Stomach (tissue), 9 donors: ENCODE results near the gene SDR42E1. TPM values are rescaled to one million over a fixed set of nuclear protein-coding genes. Genes with fewer than 3 reads are reported as not detected.

Experiments used
- DNase-seq, 2 donors: peaks; one replicate each; pipeline versions ENCODE4 v3.0.0 to v3.0.0-alpha.2; 2013 to 2019
- H3K27ac ChIP-seq, 5 donors: fragments of 200-600 bp in 4 of 5; sonication (generic) in 4 of 5; one replicate each; pipeline ENCODE4 v1.5.1; 2013 to 2019; ENCODE audit warnings: mild to moderate bottlenecking in 1 of 5, moderate library complexity in 1 of 5
- H3K27me3 ChIP-seq, 3 donors: fragments of 200-600 bp; sonication (generic); one replicate each; pipeline ENCODE4 v1.5.1; 2017 to 2019; ENCODE audit warnings: mixed run types in 1 of 3
- H3K36me3 ChIP-seq, 4 donors: fragments of 200-600 bp; sonication (generic); 1 replicate in 3 of 4; 2 replicates in 1 of 4; pipeline ENCODE4 v1.5.1; 2016 to 2019
- H3K4me1 ChIP-seq, 4 donors: fragments of 200-600 bp; sonication (generic); one replicate each; pipeline ENCODE4 v1.5.1; 2016 to 2019
- H3K4me3 ChIP-seq, 4 donors: fragments of 200-600 bp; sonication (generic) in 3 of 4; one replicate each; pipeline ENCODE4 v1.5.1; 2016 to 2019; ENCODE audit warnings: mild to moderate bottlenecking in 1 of 4
- H3K9me3 ChIP-seq, 4 donors: fragments of 200-600 bp; sonication (generic); one replicate each; pipeline ENCODE4 v1.5.1; 2016 to 2019
- CTCF ChIP-seq, 7 experiments: fragments of 450-650 bp in 4 of 7; fragments of 200-600 bp in 3 of 7; sonication (generic) in 3 of 7; IDR thresholded peaks; one replicate each; pipeline ENCODE4 v1.5.1; 2016 to 2019; ENCODE audit warnings: antibody characterized with exemption in 7 of 7, control low read depth in 2 of 7, mild to moderate bottlenecking in 1 of 7
- EP300 ChIP-seq: sonication (generic); formaldehyde crosslinking; IDR thresholded peaks from one replicate; pipeline ENCODE4 v1.6.1; 2017; ENCODE audit warnings: antibody characterized with exemption
- POLR2A ChIP-seq, 4 donors: fragments of 450-650 bp; IDR thresholded peaks; one replicate each; pipeline ENCODE4 v1.6.1; 2016; ENCODE audit warnings: antibody characterized with exemption in 4 of 4, control low read depth in 2 of 4, mild to moderate bottlenecking in 1 of 4, moderate library complexity in 1 of 4
- POLR2AphosphoS5 ChIP-seq, 3 donors: sonication (generic); formaldehyde crosslinking; IDR thresholded peaks; one replicate each; pipeline ENCODE4 v1.6.1; 2016; ENCODE audit warnings: antibody characterized with exemption in 3 of 3
- WGBS, 5 donors: extraction: QIAGEN DNeasy Blood & Tissue Kit in 3 of 5; methylation state at CpG; one replicate each; pipeline versions ENCODE4 v1.1.5 to v1.1.7; 2013 to 2018; 5-methylcytosine and 5-hydroxymethylcytosine counted together
- intact Hi-C: fragments of 100-400 bp; cut with DNase I; formaldehyde crosslinking; loops from one replicate; pipeline ENCODE4 v1.15.1; 2023; ENCODE audit warnings: low total_unique reads
- polyA plus RNA-seq, 3 donors: library from polyadenylated mRNA; stranded (reverse); fragments of 200-250 nt; gene quantifications; one replicate each; pipeline ENCODE4 v1.2.3, GENCODE V29; 2013
- total RNA-seq, 5 donors: library from RNA; depleted of rRNA; stranded (reverse); fragments of >200 nt; gene quantifications; one replicate each; pipeline versions ENCODE4 v1.1.0 to v1.2.3, GENCODE V29; 2014 to 2016
- donor health status: healthy with polysubstance abuse.
- donor health status: Bipolar disorder and iron deficiency.
- donor health status: healthy.

SDR42E1 gene
- total and polyA plus RNA-seq, 8 donors, result 0.58 to 7.9 (median 2.3) TPM; not detected in 1

- Histone ChIP-seq H3K4me3 (no peak overlapping the region), H3K9me3 (peaks cover 5 to 15% (median 12%) of the 10 kb centered on the region in 4 donors), H3K27ac (no peak overlapping the region), H3K27me3 (peaks cover 0 to 9% (median 0%) of the 10 kb centered on the region in 3 donors), H3K36me3 (peaks cover 0 to 10% (median 4%) of the 10 kb centered on the region in 4 donors), H3K4me1 (peaks cover 0 to 12% (median 2%) of the 10 kb centered on the region in 4 donors)
- intact Hi-C loops, result no loop called here
- TF ChIP-seq POLR2AphosphoS5 (IDR thresholded peaks at IDR 0.05) (no peak), EP300 (no peak), CTCF (IDR thresholded peaks at IDR 0.05) (no peak), POLR2A (IDR thresholded peaks at IDR 0.05) (no peak)
- DNase-seq, result no peak
- 90 to 98% (median 95%) methylated on average over 9 of the region's 9 CpGs for WGBS, 5 donors
These were observed 2.2 kb downstream of the SDR42E1 start for GRCh38 chr16:82008957-82009592.

DNA sequence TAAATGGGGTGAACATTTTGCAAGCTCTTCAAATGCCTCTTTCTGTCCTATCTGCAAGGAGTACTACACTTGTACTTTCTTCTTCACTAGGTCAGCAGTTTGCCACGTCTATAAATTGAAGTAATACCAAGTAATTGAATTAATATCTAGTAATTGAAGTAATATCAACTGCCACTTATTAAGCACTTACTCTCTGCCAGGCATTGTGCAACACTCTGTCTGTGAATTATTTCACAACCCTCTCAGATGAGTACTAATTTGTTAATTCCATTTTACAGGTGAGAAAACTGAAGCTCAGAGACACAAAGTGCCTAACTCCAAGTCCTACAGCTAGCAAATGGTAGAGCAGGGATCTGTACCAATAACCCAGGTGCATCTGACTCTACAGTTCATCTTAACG lies 4.1 kb downstream of the SDR42E1 start:
- Histone ChIP-seq H3K27ac (no peak overlapping the region), H3K4me3 (no peak overlapping the region), H3K27me3 (peaks cover 0 to 9% (median 0%) of the 10 kb centered on the region in 3 donors), H3K9me3 (peaks cover 5 to 15% (median 12%) of the 10 kb centered on the region in 4 donors), H3K36me3 (peaks cover 0 to 10% (median 4%) of the 10 kb centered on the region in 4 donors), H3K4me1 (peaks cover 0 to 12% (median 2%) of the 10 kb centered on the region in 4 donors)
- intact Hi-C loops, result no loop called here
- 79 to 91% (median 90%) methylated on average over 2 of the region's 2 CpGs for WGBS, 5 donors
- no peak for DNase-seq
- TF ChIP-seq EP300, result no peak
- no peak for TF ChIP-seq POLR2A (IDR thresholded peaks at IDR 0.05)
- no peak for TF ChIP-seq POLR2AphosphoS5 (IDR thresholded peaks at IDR 0.05)
- TF ChIP-seq CTCF (IDR thresholded peaks at IDR 0.05), result no peak

- Histone ChIP-seq H3K27ac (no peak overlapping the region), H3K27me3 (peaks cover 0 to 3% (median 0%) of the 10 kb centered on the region in 3 donors), H3K4me3 (no peak overlapping the region), H3K9me3 (peaks cover 5 to 15% (median 12%) of the 10 kb centered on the region in 4 donors), H3K36me3 (peaks cover 0 to 10% (median 4%) of the 10 kb centered on the region in 4 donors), H3K4me1 (peaks cover 0 to 8% (median 2%) of the 10 kb centered on the region in 4 donors)
- DNase-seq, result no peak
- 79 to 95% (median 93%) methylated on average over 5 of the region's 5 CpGs for WGBS, 5 donors
- TF ChIP-seq POLR2A (IDR thresholded peaks at IDR 0.05) (no peak), EP300 (no peak), CTCF (IDR thresholded peaks at IDR 0.05) (no peak), POLR2AphosphoS5 (IDR thresholded peaks at IDR 0.05) (no peak)
- intact Hi-C loops, result no loop called here
These were observed 5.2 kb downstream of the SDR42E1 start for GRCh38 chr16:82006036-82006435.

- Histone ChIP-seq H3K36me3 (peaks cover 2 to 16% (median 8%) of the 10 kb centered on the region in 4 donors), H3K4me3 (no peak overlapping the region), H3K27ac (no peak overlapping the region), H3K4me1 (peaks cover 0 to under 1% (median 0%) of the 10 kb centered on the region in 4 donors), H3K27me3 (no peaks in the 10 kb centered on the region), H3K9me3 (peaks cover 5 to 15% (median 12%) of the 10 kb centered on the region in 4 donors)
- DNase-seq, result no peak
- 64 to 76% (median 70%) methylated on average over 6 of the region's 6 CpGs for WGBS, 5 donors
- intact Hi-C loops, result no loop called here
- no peak for TF ChIP-seq POLR2AphosphoS5 (IDR thresholded peaks at IDR 0.05)
- no peak for TF ChIP-seq POLR2A (IDR thresholded peaks at IDR 0.05)
- no peak for TF ChIP-seq EP300
- no peak for TF ChIP-seq CTCF (IDR thresholded peaks at IDR 0.05)
These were observed 6.0 kb downstream of the SDR42E1 start for GRCh38 chr16:82005027-82005830.
